HCT116 (cell line): ENCODE data around the gene NCDN. TPM values are rescaled to one million over a fixed set of nuclear protein-coding genes. Genes with fewer than 3 reads are reported as not detected.
A peak's percentile ranks its signal among the peaks of the same experiment; 100 is the strongest.

Experiments used
- ATAC-seq: fragments of 200-7000 bp; cut with Tn5 transposase; 2 replicates; pipeline ENCODE4 v1.9.1; 2020; ENCODE audit warnings: mild to moderate bottlenecking, moderate library complexity
- BruUV-seq: library from RNA; stranded (reverse); fragments of 400-500 nt; replicated peaks from 2 replicates; lab custom pipeline; 2021; lab: Mats Ljungman, UMichigan
- CTCF ChIA-PET: fragments of 300-600 bp; sonication (Branson Sonifier 250); formaldehyde crosslinking; loops from one replicate; lab custom pipeline; 2021; ENCODE audit warnings: antibody characterized with exemption; lab: Charles Lee
- POLR2A ChIA-PET: fragments of 300-600, 350-600 bp; sonication (Branson Sonifier 250); formaldehyde crosslinking; loops from one replicate; lab custom pipeline; 2021; ENCODE audit warnings: antibody characterized with exemption; lab: Charles Lee
- RAD21 ChIA-PET, 2 experiments: fragments of 300-600 bp; sonication (Branson Sonifier 250); formaldehyde crosslinking; loops; one replicate each; lab custom pipeline; 2023; ENCODE audit warnings: low total read pairs in 2 of 2; ENCODE audit not compliant: uncharacterized antibody in 2 of 2, unreplicated experiment in 2 of 2, low non-redundant PET in 1 of 2; lab: Charles Lee
- DNase-seq: peaks from one replicate; pipeline ENCODE4 v3.0.0-alpha.2; 2010; ENCODE audit warnings: low read depth, low spot score
- H2AFZ ChIP-seq: fragments of 200-600 bp; shearing (Covaris generic), sonication (generic); 2 replicates; pipeline ENCODE4 v1.6.1; 2017; ENCODE audit warnings: low read depth, mixed run types, mixed read lengths, antibody characterized with exemption, low read length; ENCODE audit not compliant: poor library complexity, severe bottlenecking
- H3K27ac ChIP-seq: 2 replicates; pipeline ENCODE4 v1.5.1; 2012; ENCODE audit warnings: low read depth, low read length
- H3K27me3 ChIP-seq: fragments of 200-600 bp; sonication (generic); 2 replicates; pipeline ENCODE4 v1.6.1; 2016; ENCODE audit warnings: mixed run types, low read length, mixed read lengths; ENCODE audit not compliant: insufficient read depth
- H3K36me3 ChIP-seq, 2 experiments: fragments of 200-500 bp in 1 of 2; fragments of 200-600 bp in 1 of 2; sonication (Bioruptor generic) in 1 of 2; sonication (generic) in 1 of 2; 2 replicates each; pipeline versions ENCODE4 v1.5.1 to v1.6.1; 2014 to 2016; ENCODE audit warnings: low read length in 2 of 2, inconsistent platforms in 1 of 2, mixed read lengths in 1 of 2, mixed run types in 1 of 2; ENCODE audit not compliant: insufficient read depth in 2 of 2, control insufficient read depth in 1 of 2
- H3K4me1 ChIP-seq, 2 experiments: fragments of 200-600 bp in 1 of 2; sonication (generic) in 1 of 2; 2 replicates each; pipeline versions ENCODE4 v1.5.1 to v1.6.1; 2012 to 2017; ENCODE audit warnings: low read length in 2 of 2, inconsistent platforms in 1 of 2, mild to moderate bottlenecking in 1 of 2, mixed read lengths in 1 of 2, mixed run types in 1 of 2, moderate library complexity in 1 of 2; ENCODE audit not compliant: insufficient read depth in 2 of 2, control insufficient read depth in 1 of 2
- H3K4me2 ChIP-seq: fragments of 200-600 bp; sonication (generic); 2 replicates; pipeline ENCODE4 v1.6.1; 2017; ENCODE audit warnings: mixed run types, low read length, mixed read lengths
- H3K4me3 ChIP-seq, 2 experiments: fragments of 200-600 bp in 1 of 2; sonication (generic) in 1 of 2; replicated peaks in 1 of 2; 2 replicates each; pipeline ENCODE4 v1.5.1; 2011 to 2016; ENCODE audit warnings: low read length in 2 of 2, control low read depth in 1 of 2, low read depth in 1 of 2, mild to moderate bottlenecking in 1 of 2, mixed read lengths in 1 of 2, mixed run types in 1 of 2
- H3K79me2 ChIP-seq: fragments of 200-600 bp; sonication (generic); 2 replicates; pipeline ENCODE4 v1.6.1; 2017; ENCODE audit warnings: mild to moderate bottlenecking, mixed run types, low read length, moderate library complexity, mixed read lengths; ENCODE audit not compliant: insufficient read depth
- H3K9ac ChIP-seq: fragments of 200-600 bp; sonication (generic); 2 replicates; pipeline ENCODE4 v1.6.1; 2016; ENCODE audit warnings: low read length, mixed read lengths
- H3K9me2 ChIP-seq: fragments of 200-600 bp; sonication (generic), shearing (Covaris generic); 2 replicates; pipeline ENCODE4 v1.6.1; 2017; ENCODE audit warnings: mixed run types, mild to moderate bottlenecking, moderate library complexity; ENCODE audit not compliant: insufficient read depth
- H3K9me3 ChIP-seq, 2 experiments: fragments of 200-500 bp in 1 of 2; fragments of 200-600 bp in 1 of 2; sonication (Bioruptor generic) in 1 of 2; sonication (generic) in 1 of 2; 2 replicates each; pipeline ENCODE4 v1.6.1; 2014 to 2017; ENCODE audit warnings: low read length in 2 of 2, mixed read lengths in 2 of 2, inconsistent platforms in 1 of 2, low read depth in 1 of 2, mild to moderate bottlenecking in 1 of 2, mixed run types in 1 of 2, moderate library complexity in 1 of 2; ENCODE audit not compliant: control insufficient read depth in 1 of 2, insufficient read depth in 1 of 2
- H4K20me1 ChIP-seq: fragments of 200-600 bp; sonication (generic), shearing (Covaris generic); 2 replicates; pipeline ENCODE4 v1.6.1; 2017; ENCODE audit warnings: mixed run types, mild to moderate bottlenecking, moderate library complexity; ENCODE audit not compliant: insufficient read depth
- CBX3 ChIP-seq: IDR thresholded peaks from 2 replicates; pipeline ENCODE4 v1.6.1; 2012; ENCODE audit warnings: low read depth
- CEBPB ChIP-seq: IDR thresholded peaks from 2 replicates; pipeline ENCODE4 v1.6.1; 2012; ENCODE audit warnings: low read depth
- CTCF ChIP-seq, 3 experiments: fragments of 200-600 bp in 1 of 3; sonication (generic) in 1 of 3; IDR thresholded peaks in 2 of 3; conservative IDR thresholded peaks in 1 of 3; 2 replicates each; pipeline ENCODE4 v1.5.1; 2012 to 2017; ENCODE audit warnings: low read depth in 2 of 3, low read length in 2 of 3, antibody characterized with exemption in 1 of 3, borderline replicate concordance in 1 of 3, control low read depth in 1 of 3, mild to moderate bottlenecking in 1 of 3, mixed read lengths in 1 of 3, mixed run types in 1 of 3, moderate library complexity in 1 of 3; ENCODE audit not compliant: insufficient read depth in 1 of 3
- EGR1 ChIP-seq: IDR thresholded peaks from 2 replicates; pipeline ENCODE4 v1.6.1; 2012; ENCODE audit warnings: low read depth
- FOSL1 ChIP-seq: IDR thresholded peaks from 2 replicates; pipeline ENCODE4 v1.6.1; 2012; ENCODE audit warnings: low read depth
- POLR2AphosphoS5 ChIP-seq: IDR thresholded peaks from 2 replicates; pipeline ENCODE4 v1.6.1; 2011; ENCODE audit warnings: mild to moderate bottlenecking, low read depth, low read length, moderate library complexity
- RAD21 ChIP-seq: IDR thresholded peaks from 2 replicates; pipeline ENCODE4 v1.6.1; 2012; ENCODE audit warnings: low read depth, mild to moderate bottlenecking
- REST ChIP-seq: IDR thresholded peaks from 2 replicates; pipeline ENCODE4 v1.6.1; 2012; ENCODE audit warnings: low read depth
- SIN3A ChIP-seq: IDR thresholded peaks from 2 replicates; pipeline ENCODE4 v1.6.1; 2012; ENCODE audit warnings: low read depth
- TCF7L2 ChIP-seq: IDR thresholded peaks from 2 replicates; pipeline ENCODE4 v1.7.0; 2011; ENCODE audit warnings: borderline replicate concordance, inconsistent platforms; ENCODE audit not compliant: insufficient read depth, insufficient read length; ENCODE audit errors: extremely low read depth
- YY1 ChIP-seq: IDR thresholded peaks from 2 replicates; pipeline ENCODE4 v1.6.1; 2011; ENCODE audit warnings: low read length, low read depth, moderate library complexity, mild to moderate bottlenecking; ENCODE audit not compliant: insufficient replicate concordance; ENCODE audit errors: extremely low read depth
- ZBTB33 ChIP-seq: IDR thresholded peaks from 2 replicates; pipeline ENCODE4 v1.6.1; 2011; ENCODE audit warnings: mild to moderate bottlenecking, low read length, moderate library complexity; ENCODE audit not compliant: insufficient replicate concordance; ENCODE audit errors: extremely low read depth
- intact Hi-C: fragments of 100-400 bp; cut with micrococcal nuclease; formaldehyde crosslinking; loops from 2 replicates; pipeline ENCODE4 v1.10.0; 2022
- total RNA-seq: library from RNA; stranded (reverse); gene quantifications from one replicate; pipeline ENCODE4 v1.2.1, GENCODE V29; 2021; ENCODE audit not compliant: unreplicated experiment

NCDN gene
- total RNA-seq, 1 experiment from 2014 or later: 24.5 TPM

- ChIA-PET POLR2A (interaction anchor here (1.0 kb wide), 1 partner anchor 9 kb away, joined by 4 read pairs; the partner anchor contains the start of gene TFAP2E), CTCF (interaction anchor here (0.7 to 1.7 kb wide), 11 partner anchors 9 to 711 kb away, joined by 3 to 32 read pairs (median 7); partner anchors contain the start of genes CLSPN, SMIM12 and TFAP2E), RAD21 (interaction anchor here (0.5 to 1.4 kb wide), 3 partner anchors 113 to 137 kb away, joined by 4 to 14 read pairs (median 8); no protein-coding TSS in a partner anchor)
- no peak for TF ChIP-seq CEBPB
- no peak for TF ChIP-seq ZBTB33
- TF ChIP-seq POLR2AphosphoS5: no peak
- no peak for TF ChIP-seq EGR1
- TF ChIP-seq SIN3A: no peak
- no peak for TF ChIP-seq REST
- peak; percentile 75 for TF ChIP-seq RAD21
- no peak for TF ChIP-seq CBX3
- no peak for TF ChIP-seq FOSL1
- TF ChIP-seq CTCF (IDR thresholded peaks at IDR 0.05 in 2 of 3, conservative IDR thresholded peaks at IDR 0.05 in 1 of 3; ENCODE audit: borderline replicate concordance in 1 of 3, insufficient read depth in 1 of 3, low read depth in 2 of 3, low read length in 2 of 3): peak; percentile 59 to 81 (median 72)
- TF ChIP-seq YY1: no peak
- TF ChIP-seq TCF7L2: no peak
- no TSS peak for BruUV-seq
- Histone ChIP-seq H3K79me2 (peaks cover 1% of the 10 kb centered on the region; the same call in 1 of the 2 replicates), H3K36me3 (peaks cover 4 to 7% of the 10 kb centered on the region in 2 experiments; a peak in 3 of 4 replicates), H3K9me3 (no peaks in the 10 kb centered on the region), H3K4me2 (no peak overlapping the region), H3K4me1 (no peaks in the 10 kb centered on the region), H3K9ac (no peak overlapping the region), H3K27me3 (no peaks in the 10 kb centered on the region), H3K4me3 (no peak overlapping the region), H3K9me2 (no peaks in the 10 kb centered on the region), H2AFZ (no peak overlapping the region), H4K20me1 (no peaks in the 10 kb centered on the region), H3K27ac (no peak overlapping the region)
- ATAC-seq: peak; percentile 77
- intact Hi-C loops: loop anchor here (1.0 to 2.0 kb wide), 2 partner anchors 113 to 361 kb away; no protein-coding TSS in a partner anchor
- DNase-seq: peak; percentile 58
These were observed 6.7 kb downstream of the NCDN start for GRCh38 chr1:35564037-35564883.
